Measurements from ENCODE around the gene GPR143.
A peak's percentile ranks its signal among the peaks of the same experiment; 100 is the strongest.

Gene GPR143

GRCh38 chrX:9767375-9767774 is 1.7 kb upstream of the GPR143 start:
- no peak for DNase-seq

DNA sequence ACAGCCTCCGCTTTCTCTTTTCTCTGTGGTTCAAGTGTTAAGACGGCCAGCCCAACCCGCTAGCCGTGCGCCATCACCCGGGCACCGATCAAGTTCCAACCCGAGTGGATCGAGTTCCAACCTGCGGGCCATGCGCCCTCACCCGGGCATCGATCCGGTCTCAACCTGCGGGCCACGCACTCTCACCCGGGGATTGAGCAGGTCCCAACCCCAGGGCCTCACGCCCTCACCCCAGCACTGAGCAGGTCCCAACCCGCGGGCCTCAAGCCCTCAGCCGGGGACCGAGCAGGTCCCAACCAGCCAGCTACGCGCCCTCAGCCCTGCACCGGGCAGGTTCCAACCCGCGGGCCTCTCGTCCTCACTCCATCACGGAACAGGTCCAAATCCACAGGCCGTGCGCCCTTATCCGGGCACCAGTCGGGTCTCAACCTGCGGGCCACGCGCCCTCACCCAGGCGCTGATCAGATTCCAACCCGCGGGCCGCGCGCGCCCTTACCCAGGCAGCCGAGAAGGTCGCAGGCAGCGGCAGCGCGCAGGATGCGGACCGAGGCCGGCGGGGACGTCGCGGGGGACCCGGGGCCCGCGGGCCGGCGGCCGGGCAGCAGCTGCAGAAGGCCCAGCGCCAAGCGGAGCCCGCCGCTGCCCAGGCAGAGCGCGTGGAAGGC is 443 bp downstream of the GPR143 start:
- no peak for DNase-seq

DNA sequence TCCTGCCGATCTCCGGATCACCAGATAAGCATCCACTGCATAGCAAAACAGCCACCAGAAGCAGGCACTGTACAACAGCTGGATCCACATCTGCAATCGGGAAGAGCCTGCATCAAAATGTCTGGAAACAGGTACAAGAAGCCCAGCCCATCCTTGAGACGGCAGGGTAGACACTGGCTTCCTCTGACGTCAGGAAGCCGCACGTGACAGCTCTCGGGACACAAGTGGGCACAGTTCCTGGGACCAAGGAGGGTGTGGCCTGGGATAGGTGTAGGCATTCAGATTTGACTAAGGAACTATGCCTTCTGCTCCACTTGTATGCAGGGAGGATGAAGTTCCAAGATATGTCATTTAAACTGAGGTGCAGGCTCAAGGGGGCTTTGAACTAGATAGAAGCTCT is 6.3 kb downstream of the GPR143 start:
- DNase-seq: no peak

DNA sequence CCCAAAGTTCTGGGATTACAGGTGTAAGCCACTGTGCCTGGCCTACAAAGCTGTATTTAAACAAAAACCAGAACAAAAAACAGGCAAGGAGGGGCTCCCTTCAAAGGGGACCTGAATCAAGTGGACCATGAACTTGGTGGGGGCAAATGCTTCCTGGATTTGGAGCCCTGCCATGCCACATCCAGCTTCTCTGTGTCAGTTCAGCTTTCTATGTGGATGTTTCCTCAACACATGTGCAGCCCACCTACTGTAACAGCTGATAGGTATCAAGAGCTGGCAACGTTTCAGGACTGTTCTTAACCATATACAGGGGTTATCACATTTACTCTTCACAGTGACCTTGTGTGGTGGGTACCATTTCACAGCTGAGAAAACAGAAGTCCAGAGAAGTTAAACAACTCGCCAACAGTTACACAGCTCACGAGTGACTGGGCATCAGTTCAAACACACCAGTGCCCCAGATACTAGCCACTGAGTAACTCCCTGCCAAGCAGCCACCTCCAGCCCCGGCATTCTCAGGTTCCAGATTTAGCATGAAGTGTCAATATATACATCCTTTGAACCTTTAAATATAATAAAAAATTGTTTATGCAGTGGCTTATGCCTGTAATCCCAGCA is 7.5 kb downstream of the GPR143 start:
- DNase-seq: no peak

- DNase-seq: no peak
These were observed 8.3 kb downstream of the GPR143 start for GRCh38 chrX:9757366-9757765.

- no peak for DNase-seq
These were observed 16.4 kb downstream of the GPR143 start for GRCh38 chrX:9749146-9749692.

- DNase-seq: no peak
These were observed 18.0 kb downstream of the GPR143 start for GRCh38 chrX:9747644-9748043.

DNA sequence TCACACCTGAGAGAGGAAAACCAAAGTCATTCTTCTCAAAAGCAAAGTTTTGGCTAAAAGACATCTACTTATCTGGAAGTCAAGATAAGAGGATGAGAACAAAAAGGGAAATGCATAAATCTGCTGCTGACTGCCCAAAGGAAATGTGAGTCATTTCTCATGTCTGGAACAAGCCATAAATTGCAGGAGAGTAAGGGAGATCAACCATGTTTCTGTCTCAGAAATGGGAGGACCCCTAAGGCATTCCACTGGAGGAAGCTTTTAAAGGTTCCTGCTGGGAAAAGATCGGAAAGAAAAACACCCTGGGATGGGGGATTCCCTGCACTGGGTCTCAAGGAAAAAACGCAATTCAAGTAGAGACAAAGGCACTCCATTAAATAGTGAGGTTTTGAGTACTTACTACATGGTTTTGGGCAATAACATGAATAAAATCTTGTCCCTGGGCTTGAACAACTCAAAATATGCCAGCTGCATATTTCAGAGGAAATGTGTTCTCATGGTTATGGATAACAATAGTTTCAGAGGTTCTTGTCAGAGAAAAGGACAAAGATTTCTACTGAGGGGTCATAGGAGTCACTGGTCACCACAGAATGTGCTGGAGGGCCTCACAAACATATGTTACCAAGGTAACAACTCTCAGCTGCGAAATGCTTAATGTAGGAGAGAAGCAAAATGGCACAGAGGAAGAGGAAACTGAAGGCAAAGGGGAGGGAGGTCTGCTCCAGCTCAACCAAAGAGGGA is 19.3 kb downstream of the GPR143 start:
- DNase-seq: no peak

GRCh38 chrX:9745417-9746115 is 20.1 kb downstream of the GPR143 start:
- no peak for DNase-seq

GRCh38 chrX:9739130-9739529 is 26.5 kb downstream of the GPR143 start:
- DNase-seq: no peak

GRCh38 chrX:9738151-9738550 is 27.5 kb downstream of the GPR143 start:
- no peak for DNase-seq

DNA sequence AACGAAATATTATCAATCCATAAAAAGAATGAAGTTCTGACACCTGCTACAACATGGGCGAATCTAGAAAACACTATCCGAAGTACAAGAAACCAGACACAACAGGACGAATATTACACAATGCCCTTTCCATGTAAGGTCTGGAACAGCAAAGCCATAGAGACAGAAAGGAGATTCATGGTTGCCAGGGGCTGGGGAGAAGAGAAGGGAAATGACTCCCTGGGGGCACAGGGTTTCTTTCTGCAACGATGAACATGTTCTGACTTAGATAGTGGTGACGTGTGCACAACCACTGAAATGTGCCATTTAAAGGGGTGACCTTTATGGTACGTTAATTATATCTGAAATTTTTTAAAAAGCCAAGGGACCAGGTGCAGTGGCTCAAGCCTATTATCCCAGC is 28.3 kb downstream of the GPR143 start:
- no peak for DNase-seq

DNA sequence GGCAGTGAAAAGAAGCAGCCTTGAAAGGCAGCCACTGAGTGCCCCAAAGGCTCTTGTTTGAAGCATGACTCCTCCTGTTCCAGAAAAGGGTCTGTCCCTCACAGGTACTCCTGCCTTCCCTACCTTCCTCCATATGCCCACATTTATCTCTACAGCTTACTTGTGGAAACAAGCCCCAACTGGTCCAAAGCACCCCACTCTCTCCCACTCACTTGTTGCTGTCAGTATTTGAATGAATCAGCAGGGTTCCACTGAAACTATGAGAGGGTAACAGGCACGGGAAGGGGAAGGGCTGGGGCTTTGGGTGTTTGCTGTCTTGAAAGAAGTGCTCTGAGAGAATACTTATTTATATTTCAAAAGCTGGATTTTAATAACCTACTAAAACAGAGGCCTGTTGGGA is 34.9 kb downstream of the GPR143 start:
- DNase-seq: no peak

- DNase-seq: no peak
These were observed 35.6 kb downstream of the GPR143 start for GRCh38 chrX:9730078-9730477.

GRCh38 chrX:9729171-9729885 is 36.3 kb downstream of the GPR143 start:
- no peak for DNase-seq

DNA sequence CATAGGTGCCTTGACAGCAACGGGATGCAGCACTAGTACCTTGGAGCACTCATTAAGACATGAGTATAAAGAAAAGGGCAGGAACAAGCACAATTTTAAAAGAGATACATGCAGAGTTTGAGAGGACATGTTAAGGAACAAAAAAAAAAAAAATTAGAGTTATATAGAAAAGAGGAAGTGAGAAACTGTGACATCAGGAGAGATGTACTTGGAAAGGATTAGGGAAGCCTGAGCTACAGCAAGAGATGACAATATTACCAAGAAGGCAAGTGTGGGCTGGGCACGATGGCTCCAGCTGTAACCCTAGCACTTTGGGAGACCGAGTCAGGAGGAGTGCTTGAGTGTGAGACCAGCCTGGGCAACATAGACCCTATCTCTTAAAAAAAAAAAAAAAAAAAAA is 37.4 kb downstream of the GPR143 start:
- DNase-seq: no peak

DNA sequence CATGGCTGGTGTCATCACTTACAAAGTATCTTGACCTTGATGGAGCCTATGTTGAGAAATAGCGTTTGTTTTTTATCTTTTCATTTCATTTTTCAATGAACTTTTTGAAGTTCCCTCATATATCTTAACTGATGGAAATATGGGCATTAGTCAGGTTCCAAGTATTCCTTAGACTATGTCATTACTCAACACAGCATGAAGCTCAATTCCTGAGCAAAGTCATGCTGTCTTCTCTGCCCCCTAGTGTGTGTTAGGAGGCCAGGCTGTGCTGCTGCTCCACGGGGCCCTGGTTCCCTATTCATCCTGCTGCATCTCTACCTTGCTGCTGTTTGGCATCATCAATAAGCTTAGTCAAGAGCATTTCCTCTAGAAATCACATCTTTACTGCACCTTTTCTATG is 40.9 kb downstream of the GPR143 start:
- no peak for DNase-seq

- DNase-seq: no peak
These were observed 48.3 kb downstream of the GPR143 start for GRCh38 chrX:9717376-9717775.

DNA sequence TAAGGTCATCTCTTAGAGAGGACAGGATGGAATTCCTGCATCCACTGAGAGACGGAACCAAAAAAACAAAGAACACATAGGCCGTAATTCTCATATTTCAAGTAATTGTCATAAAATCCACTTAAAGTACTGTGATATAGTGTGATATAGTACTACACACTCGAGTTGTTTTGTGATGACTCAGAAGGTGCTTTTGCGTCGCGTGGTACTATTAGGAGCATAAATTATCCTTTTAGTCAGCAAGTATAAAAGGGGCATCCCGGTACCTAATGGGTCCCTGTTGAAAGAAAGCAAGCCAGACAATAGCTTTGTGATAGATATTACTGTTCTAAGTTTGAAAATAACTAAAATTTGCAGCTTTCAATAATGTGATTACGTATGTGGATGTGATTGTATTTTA is 55.3 kb downstream of the GPR143 start:
- DNase-seq: no peak

GRCh38 chrX:9708923-9709553 is 56.6 kb downstream of the GPR143 start:
- peak; percentile 76 for DNase-seq

DNA sequence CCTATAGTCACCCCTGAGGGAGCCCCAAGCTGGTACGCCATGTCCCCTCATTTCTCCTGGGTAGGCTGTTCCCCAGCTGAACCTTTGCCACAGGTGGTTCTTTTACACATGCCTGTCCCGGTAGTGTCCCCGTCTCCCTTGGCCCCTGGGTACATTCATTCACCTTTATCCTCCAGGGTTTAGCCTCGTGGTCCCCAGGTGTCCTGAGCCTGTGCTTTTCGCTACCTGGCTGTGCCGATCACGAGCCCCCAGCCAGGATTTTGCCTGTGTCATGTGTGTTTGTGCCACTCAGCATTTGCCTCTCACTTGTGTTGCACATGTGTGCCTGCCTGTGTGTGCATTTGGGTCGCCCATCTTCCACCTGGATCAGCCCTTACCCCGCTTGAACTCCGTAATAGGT is 57.6 kb downstream of the GPR143 start:
- no peak for DNase-seq

All from CD4-positive, alpha-beta T cell treated with Interleukin-12 subunit alpha and Interleukin-12 subunit beta, for 1 hour (primary cell).